ENCODE data around the gene DGCR2. TPM values are rescaled to one million over a fixed set of nuclear protein-coding genes. Genes with fewer than 3 reads are reported as not detected.
"Not testable (repeated sequence)": the region's sequence is repeated elsewhere in the genome, so short reads cannot be mapped to it uniquely, and the experiment has no call there.

Gene DGCR2
- polyA plus RNA-seq, 1 experiment = 44.3 TPM

DNA sequence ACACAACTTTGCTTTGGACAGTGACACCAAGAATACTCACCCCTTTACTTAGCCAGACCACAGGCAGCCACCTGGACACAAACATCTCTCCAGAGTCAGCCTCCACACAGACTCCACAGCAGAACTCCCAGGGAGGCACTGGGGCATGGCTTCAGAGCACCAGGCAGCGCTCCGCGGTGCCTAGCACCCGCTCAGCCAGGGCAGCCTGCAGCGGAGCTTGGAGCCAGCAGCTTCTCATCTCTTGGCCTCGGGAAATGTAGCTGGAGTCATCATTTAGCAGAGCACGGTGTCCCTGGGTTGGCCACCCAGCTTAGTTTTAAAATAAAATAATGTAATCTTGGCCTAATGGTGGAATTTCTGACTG is 91.3 kb downstream of the DGCR2 start:
- POLR2A ChIA-PET; H3K4me3 ChIP-seq (ENCODE audit: low read depth, low read length); DNase-seq (ENCODE audit: low read depth); H3K27me3 ChIP-seq (ENCODE audit: control insufficient read depth, insufficient read depth, low read length); H3K36me3 ChIP-seq (ENCODE audit: control insufficient read depth, insufficient read depth, low read length); CTCF ChIA-PET: not testable (repeated sequence)

DNA sequence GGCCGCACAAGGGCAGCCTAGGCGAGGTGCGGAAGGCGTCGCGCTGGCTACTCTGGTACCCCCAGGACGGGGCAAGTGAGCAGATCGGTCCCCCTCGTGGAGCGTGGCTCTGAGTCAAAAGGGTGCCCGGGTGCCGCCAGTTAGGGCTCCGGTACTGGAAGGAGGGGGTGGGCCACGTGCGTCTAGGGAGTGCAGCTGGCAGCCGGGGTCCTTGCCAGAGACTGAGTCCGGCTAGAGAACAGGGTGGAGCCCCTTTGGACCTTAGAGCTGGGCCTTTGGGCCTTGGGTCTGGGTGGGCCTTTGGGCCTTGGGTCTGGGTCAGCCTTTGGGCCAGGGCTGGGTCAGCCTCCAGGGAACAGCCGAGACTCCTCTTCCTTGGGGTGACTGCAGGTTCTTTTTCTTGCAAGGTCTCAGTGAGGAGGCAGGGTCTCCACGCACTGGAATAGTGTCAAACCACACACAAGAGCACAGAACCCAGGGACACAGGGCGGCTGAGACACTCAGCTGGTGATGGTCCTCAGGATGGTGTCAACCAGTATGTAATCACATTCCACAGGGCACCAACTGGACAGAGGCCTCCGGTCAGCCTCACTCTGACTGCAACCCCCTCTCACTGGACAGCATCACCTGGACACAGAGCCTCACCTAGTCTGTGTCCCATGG is 91.9 kb downstream of the DGCR2 start:
- H3K36me3 ChIP-seq (ENCODE audit: control insufficient read depth, insufficient read depth, low read length); H3K27me3 ChIP-seq (ENCODE audit: control insufficient read depth, insufficient read depth, low read length); CTCF ChIA-PET; DNase-seq (ENCODE audit: low read depth); POLR2A ChIA-PET; H3K4me3 ChIP-seq (ENCODE audit: low read depth, low read length): not testable (repeated sequence)

DNA sequence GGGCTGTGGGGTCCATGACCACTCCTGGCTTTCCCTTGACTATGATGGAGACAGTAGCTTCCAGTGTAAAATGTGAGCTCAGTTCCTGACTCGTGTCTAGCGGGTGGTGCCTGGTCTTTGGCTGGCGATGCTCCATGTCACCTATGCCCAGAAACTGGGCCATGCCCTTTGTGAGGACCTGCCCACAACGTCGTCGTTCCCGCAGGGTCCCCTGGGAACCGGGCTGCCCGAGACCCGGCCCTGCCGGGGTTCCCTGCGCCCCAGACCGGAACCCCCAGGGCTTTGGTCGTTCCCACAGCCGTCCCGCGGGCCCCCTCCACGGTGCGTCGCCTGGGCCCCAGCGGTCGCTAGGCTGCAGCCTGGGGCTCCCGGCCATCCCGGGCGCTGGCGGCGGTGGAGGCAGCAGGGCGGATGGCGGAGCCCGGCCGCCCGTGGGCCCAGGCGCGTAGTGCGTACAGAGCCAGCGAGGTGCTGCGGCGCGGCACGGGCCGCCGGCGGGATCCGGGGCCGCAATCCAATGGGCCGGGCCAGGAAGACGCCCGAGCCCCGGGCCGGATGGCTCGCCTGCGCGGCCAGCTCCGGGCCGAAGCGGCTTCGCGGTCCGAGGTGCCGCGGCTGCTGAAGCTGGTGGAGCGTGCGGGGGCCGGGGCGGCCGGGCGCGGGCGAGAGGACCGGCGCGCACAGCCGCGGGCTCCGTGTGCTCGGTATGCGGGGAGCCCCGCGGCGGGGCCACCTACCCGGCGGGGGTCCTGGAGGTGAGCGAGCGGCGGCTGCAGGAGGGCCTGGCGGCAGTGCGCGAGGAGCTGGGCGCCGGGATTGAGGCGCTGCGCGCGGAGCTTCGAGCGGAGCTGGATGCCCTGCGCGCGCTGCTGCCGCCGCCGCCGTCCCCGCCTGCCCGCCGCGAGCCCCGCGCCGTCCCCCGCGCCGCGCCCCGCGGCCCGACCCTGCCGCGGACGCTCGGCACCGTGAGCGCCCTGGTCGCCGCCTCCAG is 92.8 kb downstream of the DGCR2 start:
- POLR2A ChIA-PET; DNase-seq (ENCODE audit: low read depth); CTCF ChIA-PET; H3K4me3 ChIP-seq (ENCODE audit: low read depth, low read length); H3K36me3 ChIP-seq (ENCODE audit: control insufficient read depth, insufficient read depth, low read length): not testable (repeated sequence)
- peaks cover 10% of the 10 kb centered on the region for H3K27me3 ChIP-seq (ENCODE audit: control insufficient read depth, insufficient read depth, low read length)

DNA sequence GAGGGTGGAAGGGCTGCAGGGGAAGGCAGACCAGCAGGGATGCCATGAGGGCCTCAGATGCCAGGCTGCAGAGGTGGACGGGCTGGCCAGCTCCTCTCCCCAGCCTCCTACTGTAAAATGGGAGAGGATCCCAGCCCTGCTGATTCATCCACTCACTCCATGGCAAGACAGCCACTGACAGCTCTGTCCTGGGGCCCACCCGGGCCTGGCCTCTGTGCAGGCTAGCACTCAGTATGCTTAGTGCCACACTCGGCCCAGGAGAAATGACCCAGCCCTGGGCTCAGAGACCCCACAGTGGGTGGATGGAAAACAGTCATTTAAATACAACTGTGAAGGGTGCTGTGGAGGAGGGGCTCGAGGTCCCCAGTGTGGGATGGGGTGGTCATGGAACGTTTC is 94.2 kb downstream of the DGCR2 start:
- H3K36me3 ChIP-seq (ENCODE audit: control insufficient read depth, insufficient read depth, low read length); DNase-seq (ENCODE audit: low read depth); H3K4me3 ChIP-seq (ENCODE audit: low read depth, low read length); POLR2A ChIA-PET; CTCF ChIA-PET: not testable (repeated sequence)
- peaks cover 10% of the 10 kb centered on the region for H3K27me3 ChIP-seq (ENCODE audit: control insufficient read depth, insufficient read depth, low read length)

DNA sequence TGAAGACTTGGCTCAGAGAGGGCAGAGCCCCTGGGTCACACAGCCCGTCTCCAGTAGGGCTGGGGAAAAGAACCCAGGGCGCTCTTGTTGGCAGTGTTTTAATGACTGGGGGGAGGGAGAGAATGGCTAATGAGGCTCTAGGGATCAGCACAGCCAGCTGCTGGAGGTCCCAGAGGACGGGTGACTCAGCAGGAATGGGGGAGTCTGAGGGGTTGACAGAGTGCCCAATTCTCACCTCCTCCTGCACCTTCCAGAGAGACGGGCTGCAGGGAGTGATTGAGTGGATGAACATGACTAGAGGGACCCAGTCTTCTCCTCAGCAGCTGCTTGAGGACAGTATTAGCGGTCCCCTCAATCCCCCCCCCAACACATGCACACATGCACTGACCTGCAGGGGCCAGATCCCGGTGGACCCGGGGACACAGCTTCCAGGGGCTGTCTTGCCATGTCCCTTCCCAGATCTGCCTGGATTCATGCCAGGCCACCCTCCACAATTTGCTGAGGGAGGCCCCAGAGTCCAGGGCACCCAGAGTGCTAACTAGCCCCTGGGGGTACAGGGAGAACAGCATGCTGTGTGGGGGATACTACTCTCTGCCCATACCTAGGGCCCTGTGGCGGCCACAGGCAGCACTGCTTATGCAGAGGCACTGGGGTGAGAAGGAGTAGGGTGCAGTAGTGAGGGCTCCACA is 94.7 kb downstream of the DGCR2 start:
- peaks cover 10% of the 10 kb centered on the region for H3K27me3 ChIP-seq (ENCODE audit: control insufficient read depth, insufficient read depth, low read length)
- POLR2A ChIA-PET; CTCF ChIA-PET; DNase-seq (ENCODE audit: low read depth); H3K36me3 ChIP-seq (ENCODE audit: control insufficient read depth, insufficient read depth, low read length); H3K4me3 ChIP-seq (ENCODE audit: low read depth, low read length): not testable (repeated sequence)

DNA sequence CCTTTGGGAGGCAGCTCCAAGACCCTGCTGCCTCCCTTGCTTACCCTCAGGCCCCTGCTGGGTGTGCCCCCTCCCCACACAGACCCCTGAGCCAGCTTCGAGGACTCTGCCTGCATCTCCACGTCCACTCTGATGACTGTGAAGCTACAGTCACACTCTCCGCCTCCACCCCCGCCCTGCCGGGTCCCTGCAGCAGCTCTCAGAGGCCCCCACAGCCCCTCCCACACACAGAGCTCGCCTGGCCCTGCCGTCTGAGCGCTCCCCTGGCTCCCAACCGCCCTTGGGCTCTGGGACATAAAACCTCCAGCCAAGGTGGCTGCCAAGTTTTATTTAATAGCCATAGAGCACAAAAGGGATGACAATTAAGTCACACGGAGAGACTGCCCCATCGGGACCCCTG is 96.1 kb downstream of the DGCR2 start:
- DNase-seq (ENCODE audit: low read depth); H3K36me3 ChIP-seq (ENCODE audit: control insufficient read depth, insufficient read depth, low read length); CTCF ChIA-PET; H3K4me3 ChIP-seq (ENCODE audit: low read depth, low read length); POLR2A ChIA-PET: not testable (repeated sequence)
- peaks cover 10% of the 10 kb centered on the region for H3K27me3 ChIP-seq (ENCODE audit: control insufficient read depth, insufficient read depth, low read length)

DNA sequence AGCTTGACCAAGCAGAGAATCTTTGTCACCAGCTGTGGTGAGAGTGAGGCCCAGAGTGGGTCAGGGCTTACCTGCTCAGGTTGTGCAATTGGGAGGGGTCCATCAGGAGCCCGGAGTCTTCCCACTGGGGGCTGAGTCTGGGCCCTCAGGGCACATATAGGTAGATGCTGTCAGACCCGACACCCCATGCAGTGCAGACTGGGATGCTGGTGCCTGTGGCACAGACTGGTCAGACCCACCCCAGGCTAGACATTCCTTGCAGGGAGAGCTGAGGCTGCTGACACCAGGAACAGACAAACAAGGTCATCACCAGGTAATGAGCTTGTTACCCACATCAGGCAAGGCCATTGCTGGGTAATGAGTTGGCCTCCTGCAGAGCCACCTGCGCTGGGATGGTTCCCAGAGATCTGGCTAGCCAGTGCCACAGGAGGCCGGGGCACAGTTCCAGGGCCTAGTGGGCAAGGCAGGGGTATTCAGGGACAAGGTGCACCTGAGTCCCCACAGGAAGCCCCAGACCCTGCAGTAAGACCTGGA is 97.2 kb downstream of the DGCR2 start:
- H3K27me3 ChIP-seq (ENCODE audit: control insufficient read depth, insufficient read depth, low read length); H3K36me3 ChIP-seq (ENCODE audit: control insufficient read depth, insufficient read depth, low read length); POLR2A ChIA-PET; DNase-seq (ENCODE audit: low read depth); CTCF ChIA-PET; H3K4me3 ChIP-seq (ENCODE audit: low read depth, low read length): not testable (repeated sequence)

DNA sequence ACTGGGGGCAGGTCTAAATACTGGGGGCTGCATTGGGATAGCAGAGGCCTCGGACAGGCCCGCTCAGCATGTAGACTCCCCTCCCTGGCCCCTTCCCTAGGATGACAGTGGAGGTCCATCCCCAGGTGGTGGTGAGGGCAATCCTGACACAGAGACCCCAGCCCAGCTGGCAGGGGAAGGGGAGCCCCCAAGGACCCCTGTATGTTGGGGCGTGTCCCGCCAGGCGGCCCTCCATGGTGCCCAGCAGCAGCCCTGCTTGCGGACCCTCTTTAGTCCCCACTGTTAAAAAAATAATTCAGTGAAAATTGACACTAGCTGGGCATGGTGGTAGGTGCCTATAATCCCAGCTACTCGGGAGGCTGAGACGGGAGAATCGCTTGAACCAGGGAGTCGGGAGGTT is 98.3 kb downstream of the DGCR2 start:
- DNase-seq (ENCODE audit: low read depth); H3K36me3 ChIP-seq (ENCODE audit: control insufficient read depth, insufficient read depth, low read length); POLR2A ChIA-PET; H3K27me3 ChIP-seq (ENCODE audit: control insufficient read depth, insufficient read depth, low read length); CTCF ChIA-PET; H3K4me3 ChIP-seq (ENCODE audit: low read depth, low read length): not testable (repeated sequence)

DNA sequence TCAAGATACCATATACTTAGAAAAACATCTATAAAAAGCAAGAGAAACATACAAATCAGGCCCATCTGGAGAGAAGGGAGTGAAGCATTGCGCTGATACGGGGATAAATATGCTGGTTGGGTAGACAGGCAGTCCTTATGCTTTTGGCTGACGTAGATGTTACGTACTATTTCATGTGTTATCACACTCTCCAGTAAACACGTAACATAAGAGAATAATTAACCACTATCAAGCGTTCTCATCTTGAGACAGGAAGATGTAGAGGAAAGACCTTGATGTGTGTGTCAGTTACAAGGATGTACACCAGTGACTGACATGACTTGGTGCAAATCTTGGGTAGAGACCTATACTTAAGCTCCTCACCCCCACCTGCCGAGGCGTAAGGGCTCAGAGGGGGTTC is 99.5 kb downstream of the DGCR2 start:
- POLR2A ChIA-PET = no interaction called here
- CTCF ChIA-PET = interaction anchor here (0.6 kb wide), 1 partner anchor 1660 kb away, joined by 3 read pairs; no protein-coding TSS in a partner anchor
- DNase-seq (ENCODE audit: low read depth) = no peak
- TF ChIP-seq, protein P1, sequence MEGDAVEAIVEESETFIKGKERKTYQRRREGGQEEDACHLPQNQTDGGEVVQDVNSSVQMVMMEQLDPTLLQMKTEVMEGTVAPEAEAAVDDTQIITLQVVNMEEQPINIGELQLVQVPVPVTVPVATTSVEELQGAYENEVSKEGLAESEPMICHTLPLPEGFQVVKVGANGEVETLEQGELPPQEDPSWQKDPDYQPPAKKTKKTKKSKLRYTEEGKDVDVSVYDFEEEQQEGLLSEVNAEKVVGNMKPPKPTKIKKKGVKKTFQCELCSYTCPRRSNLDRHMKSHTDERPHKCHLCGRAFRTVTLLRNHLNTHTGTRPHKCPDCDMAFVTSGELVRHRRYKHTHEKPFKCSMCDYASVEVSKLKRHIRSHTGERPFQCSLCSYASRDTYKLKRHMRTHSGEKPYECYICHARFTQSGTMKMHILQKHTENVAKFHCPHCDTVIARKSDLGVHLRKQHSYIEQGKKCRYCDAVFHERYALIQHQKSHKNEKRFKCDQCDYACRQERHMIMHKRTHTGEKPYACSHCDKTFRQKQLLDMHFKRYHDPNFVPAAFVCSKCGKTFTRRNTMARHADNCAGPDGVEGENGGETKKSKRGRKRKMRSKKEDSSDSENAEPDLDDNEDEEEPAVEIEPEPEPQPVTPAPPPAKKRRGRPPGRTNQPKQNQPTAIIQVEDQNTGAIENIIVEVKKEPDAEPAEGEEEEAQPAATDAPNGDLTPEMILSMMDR (IDR thresholded peaks at IDR 0.05; ENCODE audit: insufficient read depth, low read depth, low read length) = no peak
- Histone ChIP-seq H3K4me3 (ENCODE audit: low read depth, low read length) (no peak overlapping the region), H3K27me3 (ENCODE audit: control insufficient read depth, insufficient read depth, low read length) (peaks cover 2% of the 10 kb centered on the region; the same call in 1 of the 2 replicates), H3K36me3 (ENCODE audit: control insufficient read depth, insufficient read depth, low read length) (no peaks in the 10 kb centered on the region)
